MM.1S (cell line): ENCODE measurements around the gene COL5A1.

Experiments
- CTCF ChIP-seq: fragments of 300-600 bp; sonication (generic); IDR thresholded peaks from 2 replicates; pipeline ENCODE4 v1.5.1; 2016; ENCODE audit warnings: antibody characterized with exemption, low read length, mixed read lengths
- EZH2 ChIP-seq: fragments of 300-600 bp; sonication (generic); optimal IDR thresholded peaks from 2 replicates; pipeline ENCODE3; 2017; ENCODE audit warnings: low read depth, mild to moderate bottlenecking, antibody characterized with exemption, low read length, mixed read lengths
- EZH2phosphoT487 ChIP-seq: fragments of 300-600 bp; sonication (generic); IDR thresholded peaks from 2 replicates; pipeline ENCODE4 v1.6.1; 2018; ENCODE audit warnings: antibody characterized with exemption, low read length

- TF ChIP-seq CTCF (no peak), EZH2 (no peak), EZH2phosphoT487 (no peak)
Observed at GRCh38 chr9:134625361-134626068, 16.1 kb upstream of the COL5A1 start.
